ENCODE measurements around the gene ZNF646. TPM values are rescaled to one million over a fixed set of nuclear protein-coding genes. Genes with fewer than 3 reads are reported as not detected.

Gene ZNF646
- total RNA-seq, 1 experiment from 2014 or later = 26.8 TPM

GRCh38 chr16:31083556-31083955, 9.3 kb downstream of the ZNF646 start:
- no peaks in the 10 kb centered on the region for H3K36me3 ChIP-seq (ENCODE audit: control insufficient read depth, insufficient read depth, low read length)
- intact Hi-C loops (cut with micrococcal nuclease; ENCODE audit: unreplicated experiment) (no loop called here), in situ Hi-C loops (cut with HindIII; ENCODE audit: low pct_unique_long_range_greater_than_20kb, low sequenced_read_pairs) (no loop called here)
- no peak for TF ChIP-seq POLR2AphosphoS5 (IDR thresholded peaks at IDR 0.05; ENCODE audit: low read depth, low read length)
- no peaks in the 10 kb centered on the region for H3K9me3 ChIP-seq (ENCODE audit: control insufficient read depth, insufficient read depth, low read depth, low read length)
- ATAC-seq (0 out of 2 replicates have a peak, but pooled peaks have one; percentile 6), DNase-seq (ENCODE audit: low read depth, low spot score) (no peak)
- no peak overlapping the region for H3K27ac ChIP-seq (ENCODE audit: low read length)
- no peaks in the 10 kb centered on the region; the same call in 1 of the 2 replicates for H3K4me1 ChIP-seq (ENCODE audit: control insufficient read depth, insufficient read depth, low read length)
- H3K27me3 ChIP-seq (ENCODE audit: control insufficient read depth, insufficient read depth, low read length) = no peaks in the 10 kb centered on the region
- BruUV-seq (replicated peaks) = no TSS peak
- H3K4me3 ChIP-seq (ENCODE audit: low read depth in 2 of 2, low read length in 2 of 2) = no peak overlapping the region
- ChIA-PET CTCF (no interaction called here), POLR2A (interaction anchor here (0.7 kb wide), 1 partner anchor 10 kb away, joined by 3 read pairs; no protein-coding TSS in a partner anchor)

DNA sequence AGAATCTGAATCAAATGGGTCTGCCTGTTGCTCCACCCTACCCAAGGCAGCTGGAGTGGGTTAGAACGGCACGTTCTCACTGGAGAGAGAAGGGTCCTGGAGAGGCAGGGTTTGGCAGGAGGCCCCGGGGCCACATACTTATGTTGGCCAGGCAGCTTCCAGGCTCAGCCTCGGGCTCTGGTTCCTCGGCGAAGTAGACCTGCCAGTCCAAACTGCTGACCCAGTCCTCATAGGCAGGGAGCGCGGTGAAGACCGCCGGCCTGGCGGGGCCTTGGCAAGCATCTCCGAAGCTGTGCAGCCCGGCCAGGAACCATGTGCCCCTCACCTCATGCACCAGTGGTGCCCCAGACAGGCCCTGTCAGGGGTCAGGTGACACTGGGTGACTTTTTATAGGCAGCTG, 9.8 kb downstream of the ZNF646 start:
- no peaks in the 10 kb centered on the region for H3K27me3 ChIP-seq (ENCODE audit: control insufficient read depth, insufficient read depth, low read length)
- no peak overlapping the region for H3K27ac ChIP-seq (ENCODE audit: low read length)
- H3K9me3 ChIP-seq (ENCODE audit: control insufficient read depth, insufficient read depth, low read depth, low read length) = no peaks in the 10 kb centered on the region
- H3K36me3 ChIP-seq (ENCODE audit: control insufficient read depth, insufficient read depth, low read length) = no peaks in the 10 kb centered on the region
- TF ChIP-seq TCF7L2 (IDR thresholded peaks at IDR 0.05; ENCODE audit: low read depth, low read length) = no peak
- TF ChIP-seq POLR2AphosphoS5 (IDR thresholded peaks at IDR 0.05; ENCODE audit: low read depth, low read length) = 0 out of 2 replicates have a peak, but pooled peaks have one; percentile 2
- no peak for TF ChIP-seq CTCF (IDR thresholded peaks at IDR 0.05)
- no peaks in the 10 kb centered on the region; the same call in 1 of the 2 replicates for H3K4me1 ChIP-seq (ENCODE audit: control insufficient read depth, insufficient read depth, low read length)
- no peak for ATAC-seq
- ChIA-PET POLR2A (interaction anchor here (0.7 kb wide), 1 partner anchor 9 kb away, joined by 3 read pairs; no protein-coding TSS in a partner anchor), CTCF (no interaction called here)
- in situ Hi-C loops (cut with HindIII; ENCODE audit: low pct_unique_long_range_greater_than_20kb, low sequenced_read_pairs) (no loop called here), intact Hi-C loops (cut with micrococcal nuclease; ENCODE audit: unreplicated experiment) (no loop called here)
- no peak overlapping the region for H3K4me3 ChIP-seq (ENCODE audit: low read depth in 2 of 2, low read length in 2 of 2)
- no TSS peak for BruUV-seq (replicated peaks)
- no peak for DNase-seq (ENCODE audit: low read depth, low spot score)

DNA sequence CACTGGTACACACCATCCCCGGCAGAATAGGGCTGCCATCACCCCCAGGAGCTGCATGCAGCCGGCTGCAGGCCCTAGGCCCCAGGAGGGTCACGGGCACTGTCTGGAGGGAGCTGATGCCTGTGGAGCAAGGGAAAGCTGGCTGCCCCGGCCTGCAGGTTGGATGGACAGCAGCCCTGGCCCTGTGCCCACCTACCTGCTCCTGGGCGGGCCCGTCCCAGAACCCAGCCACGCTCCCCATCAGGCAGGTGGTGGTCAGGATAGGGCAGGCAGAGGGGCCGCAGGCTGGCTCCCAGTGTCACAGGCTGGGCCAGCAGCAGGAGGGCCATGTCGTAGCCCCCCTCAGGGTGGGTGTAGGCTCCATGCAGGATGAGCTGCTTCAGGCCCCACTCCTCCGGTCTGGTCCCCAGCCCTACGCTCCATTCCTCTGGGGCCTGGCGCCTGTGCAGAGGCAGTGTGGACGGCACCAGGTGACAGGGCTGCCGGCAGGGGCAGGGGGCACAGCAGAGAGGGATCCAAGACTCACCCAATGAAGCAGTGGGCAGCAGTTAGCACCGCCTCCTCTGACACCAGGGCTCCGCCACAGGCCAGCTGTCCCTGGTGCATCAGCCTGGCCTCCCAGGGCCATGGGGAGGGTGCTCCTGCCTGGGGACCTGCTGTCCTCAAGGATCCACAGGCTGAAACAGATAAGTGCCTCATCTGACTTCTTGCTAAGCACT, 10.5 kb downstream of the ZNF646 start:
- TF ChIP-seq CTCF (IDR thresholded peaks at IDR 0.05) (no peak), REST (IDR thresholded peaks at IDR 0.05; ENCODE audit: insufficient read depth in 1 of 2, low read depth in 2 of 2, low read length in 1 of 2) (no peak), SIN3A (IDR thresholded peaks at IDR 0.05; ENCODE audit: borderline replicate concordance, insufficient read depth, low read depth, low read length) (no peak), POLR2AphosphoS5 (IDR thresholded peaks at IDR 0.05; ENCODE audit: low read depth, low read length) (no peak; the same call in 1 of the 2 replicates), TCF7L2 (IDR thresholded peaks at IDR 0.05; ENCODE audit: low read depth, low read length) (no peak)
- Histone ChIP-seq H3K27me3 (ENCODE audit: control insufficient read depth, insufficient read depth, low read length) (no peaks in the 10 kb centered on the region), H3K9me3 (ENCODE audit: control insufficient read depth, insufficient read depth, low read depth, low read length) (no peaks in the 10 kb centered on the region), H3K36me3 (ENCODE audit: control insufficient read depth, insufficient read depth, low read length) (no peaks in the 10 kb centered on the region), H3K4me1 (ENCODE audit: control insufficient read depth, insufficient read depth, low read length) (no peaks in the 10 kb centered on the region; the same call in 1 of the 2 replicates), H3K27ac (ENCODE audit: low read length) (no peak overlapping the region), H3K4me3 (ENCODE audit: low read depth in 2 of 2, low read length in 2 of 2) (no peak overlapping the region)
- DNase-seq (ENCODE audit: low read depth, low spot score) (no peak), ATAC-seq (peak; percentile 23)
- ChIA-PET CTCF (no interaction called here), POLR2A (no interaction called here)
- BruUV-seq (replicated peaks) = no TSS peak
- in situ Hi-C loops (cut with HindIII; ENCODE audit: low pct_unique_long_range_greater_than_20kb, low sequenced_read_pairs) = no loop called here
- intact Hi-C loops (cut with micrococcal nuclease; ENCODE audit: unreplicated experiment) = no loop called here

All from Panc1 (cell line).